ENCODE results near the gene OSBP2.

The OSBP2 gene

DNA sequence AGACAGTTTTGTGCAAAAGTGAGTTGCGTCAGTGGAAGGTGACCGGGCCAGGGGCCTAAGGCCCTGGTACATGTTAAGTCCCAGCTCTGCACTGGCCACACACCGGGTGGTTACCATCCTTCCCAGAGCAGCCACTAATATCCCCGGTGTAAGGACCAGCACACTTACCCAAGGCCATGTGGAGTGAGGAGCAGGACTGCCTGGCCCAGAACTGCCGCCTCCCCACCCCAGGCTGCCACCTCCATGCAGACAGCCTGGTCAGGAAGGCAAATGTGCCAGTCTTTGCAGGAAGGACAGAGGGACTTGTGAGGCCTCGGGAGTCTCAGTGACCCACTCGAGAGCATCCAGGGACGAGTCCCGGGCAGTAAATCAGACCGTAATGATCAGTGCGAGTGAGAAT, 171.0 kb downstream of the OSBP2 start:
- in situ Hi-C loops (cut with HindIII; ENCODE audit: low sequenced_read_pairs): no loop called here
- no peak overlapping the region for H3K4me3 ChIP-seq (ENCODE audit: low read depth, low read length)
- TF ChIP-seq, protein P1, sequence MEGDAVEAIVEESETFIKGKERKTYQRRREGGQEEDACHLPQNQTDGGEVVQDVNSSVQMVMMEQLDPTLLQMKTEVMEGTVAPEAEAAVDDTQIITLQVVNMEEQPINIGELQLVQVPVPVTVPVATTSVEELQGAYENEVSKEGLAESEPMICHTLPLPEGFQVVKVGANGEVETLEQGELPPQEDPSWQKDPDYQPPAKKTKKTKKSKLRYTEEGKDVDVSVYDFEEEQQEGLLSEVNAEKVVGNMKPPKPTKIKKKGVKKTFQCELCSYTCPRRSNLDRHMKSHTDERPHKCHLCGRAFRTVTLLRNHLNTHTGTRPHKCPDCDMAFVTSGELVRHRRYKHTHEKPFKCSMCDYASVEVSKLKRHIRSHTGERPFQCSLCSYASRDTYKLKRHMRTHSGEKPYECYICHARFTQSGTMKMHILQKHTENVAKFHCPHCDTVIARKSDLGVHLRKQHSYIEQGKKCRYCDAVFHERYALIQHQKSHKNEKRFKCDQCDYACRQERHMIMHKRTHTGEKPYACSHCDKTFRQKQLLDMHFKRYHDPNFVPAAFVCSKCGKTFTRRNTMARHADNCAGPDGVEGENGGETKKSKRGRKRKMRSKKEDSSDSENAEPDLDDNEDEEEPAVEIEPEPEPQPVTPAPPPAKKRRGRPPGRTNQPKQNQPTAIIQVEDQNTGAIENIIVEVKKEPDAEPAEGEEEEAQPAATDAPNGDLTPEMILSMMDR (IDR thresholded peaks at IDR 0.05; ENCODE audit: low read depth, low read length): no peak
- DNase-seq (ENCODE audit: low read depth, low spot score): no peak

DNA sequence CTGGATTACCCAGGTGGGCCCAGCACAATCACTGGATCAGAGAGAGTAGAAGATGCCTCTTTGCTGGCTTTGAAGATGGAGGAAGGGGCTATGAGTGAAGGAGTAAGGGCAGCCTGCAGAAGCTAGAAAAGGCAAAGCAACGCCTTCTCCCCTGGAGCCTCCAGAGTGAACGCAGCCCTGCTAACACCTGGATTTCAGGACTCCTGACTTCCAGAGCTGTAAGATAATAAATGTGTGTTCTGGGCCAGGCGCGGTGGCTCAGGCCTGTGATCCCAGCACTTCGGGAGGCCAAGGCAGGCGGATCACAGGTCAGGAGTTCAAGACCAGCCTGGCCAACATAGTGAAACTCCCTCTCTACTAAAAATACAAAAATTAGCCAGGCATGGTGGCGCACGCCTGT, 171.5 kb downstream of the OSBP2 start:
- TF ChIP-seq, protein P1 (IDR thresholded peaks at IDR 0.05; ENCODE audit: low read depth, low read length): no peak
- no peak for DNase-seq (ENCODE audit: low read depth, low spot score)

DNA sequence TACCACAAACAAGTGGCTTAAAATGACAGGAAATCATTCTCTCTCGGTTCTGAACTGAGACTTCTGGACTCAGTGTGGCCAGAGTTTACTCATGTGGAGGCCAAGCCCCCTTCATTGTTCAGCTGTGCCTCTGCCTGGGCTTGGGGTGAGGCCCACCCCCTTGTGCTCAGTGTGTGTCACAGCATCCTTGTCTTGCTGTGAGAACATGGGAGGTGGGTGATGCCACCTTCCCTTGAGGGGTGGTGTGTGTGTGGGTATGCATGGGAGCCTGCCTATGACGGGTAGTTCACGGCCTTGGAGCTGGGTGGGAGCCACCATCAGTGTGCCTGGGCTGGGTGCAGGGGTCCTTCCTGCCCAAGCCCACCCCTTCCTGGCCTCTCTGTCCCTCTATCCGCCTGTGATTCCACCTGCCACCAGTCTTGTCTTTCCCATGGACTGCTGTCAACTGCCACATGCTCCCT, 172.2 kb downstream of the OSBP2 start:
- in situ Hi-C loops (cut with HindIII; ENCODE audit: low sequenced_read_pairs): no loop called here
- no peak for DNase-seq (ENCODE audit: low read depth, low spot score)
- H3K4me3 ChIP-seq (ENCODE audit: low read depth, low read length): no peak overlapping the region
- TF ChIP-seq, protein P1 (IDR thresholded peaks at IDR 0.05; ENCODE audit: low read depth, low read length): no peak

More for the DNA sequence above, 171.5 kb downstream of the OSBP2 start:
- in situ Hi-C loops (cut with HindIII; ENCODE audit: low sequenced_read_pairs): no loop called here
- H3K4me3 ChIP-seq (ENCODE audit: low read depth, low read length): no peak overlapping the region

DNA sequence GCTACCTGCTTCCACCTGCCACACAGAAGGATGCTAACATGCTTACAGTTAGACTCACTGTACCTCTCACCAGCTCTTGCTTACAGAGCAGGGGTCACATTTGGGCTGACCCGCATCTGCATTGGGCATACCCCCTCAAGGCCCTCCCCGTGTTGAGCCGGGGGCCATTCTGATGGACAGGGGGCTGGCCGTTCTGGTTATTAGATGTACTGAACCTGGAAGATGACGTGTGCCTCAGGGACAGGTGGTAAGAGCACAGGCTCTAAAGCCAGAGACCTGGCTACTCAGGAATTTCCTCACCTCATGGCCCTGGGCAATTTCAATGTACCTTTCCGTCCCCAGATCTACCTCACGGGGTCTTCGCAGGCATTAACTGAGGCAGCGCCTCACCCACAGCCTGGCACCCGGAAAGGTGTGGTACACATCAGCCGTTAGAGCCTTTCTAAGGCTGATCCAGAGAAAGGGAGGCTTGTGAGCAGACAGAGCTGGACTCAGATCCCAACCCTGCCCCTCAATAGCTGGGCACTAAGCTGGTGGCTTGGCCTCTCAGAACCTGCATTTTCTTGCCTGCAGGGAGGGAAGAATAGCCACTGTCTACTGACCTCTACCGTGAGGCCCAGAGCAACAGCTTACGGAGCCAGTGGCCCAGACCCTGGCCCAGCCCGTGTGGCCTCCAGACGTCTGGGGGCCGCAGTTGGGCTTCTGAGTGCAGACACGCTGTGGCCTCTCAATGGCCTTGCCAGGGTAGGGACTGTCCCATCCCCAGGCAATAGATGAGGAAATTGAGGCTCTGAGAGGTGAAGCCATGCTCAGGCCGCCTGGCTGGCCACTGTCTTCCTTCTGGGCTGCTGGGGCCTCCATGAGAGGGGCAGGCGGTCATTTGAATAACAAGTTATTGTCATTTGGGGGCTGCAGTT, 173.3 kb downstream of the OSBP2 start:
- no peak for DNase-seq (ENCODE audit: low read depth, low spot score)
- H3K4me3 ChIP-seq (ENCODE audit: low read depth, low read length): no peak overlapping the region
- TF ChIP-seq, protein P1 (IDR thresholded peaks at IDR 0.05; ENCODE audit: low read depth, low read length): no peak
- in situ Hi-C loops (cut with HindIII; ENCODE audit: low sequenced_read_pairs): no loop called here

DNA sequence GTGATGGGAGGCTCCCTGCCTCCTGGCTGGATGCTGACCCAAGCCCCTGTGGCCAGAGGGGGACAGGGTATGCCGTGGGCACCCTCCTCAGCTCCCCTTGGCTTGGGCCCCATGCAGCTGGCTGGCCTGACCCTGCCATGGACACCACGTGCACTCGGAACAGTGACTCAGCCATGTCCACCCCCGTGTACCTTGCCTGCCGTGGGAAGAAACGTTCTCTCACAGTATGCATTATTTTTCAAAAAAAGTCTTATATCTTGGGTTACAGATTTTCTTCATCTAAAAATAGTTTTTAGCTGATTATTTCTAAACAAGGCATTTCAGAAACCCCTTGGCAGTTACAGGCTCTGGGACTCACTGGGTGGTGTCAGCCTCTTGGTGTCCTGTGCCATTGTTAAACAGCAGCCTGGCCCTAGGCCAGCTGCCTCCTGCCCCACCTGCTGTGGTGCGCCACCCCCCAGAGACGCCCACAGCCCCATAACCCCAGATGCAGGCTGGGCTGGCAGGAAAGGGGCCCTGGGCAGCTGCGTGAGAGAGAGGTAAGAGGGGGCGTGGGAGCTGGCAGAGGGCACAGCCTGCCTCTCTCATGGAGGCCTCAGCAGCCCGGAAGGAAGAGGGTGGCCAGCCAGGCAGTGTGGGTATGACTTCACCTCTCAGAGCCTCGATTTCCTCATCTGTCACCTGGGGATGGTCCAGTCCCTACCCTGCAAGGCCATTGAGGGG, 174.2 kb downstream of the OSBP2 start:
- in situ Hi-C loops (cut with HindIII; ENCODE audit: low sequenced_read_pairs): no loop called here
- TF ChIP-seq, protein P1 (IDR thresholded peaks at IDR 0.05; ENCODE audit: low read depth, low read length): no peak
- DNase-seq (ENCODE audit: low read depth, low spot score): peak; percentile 22
- H3K4me3 ChIP-seq (ENCODE audit: low read depth, low read length): no peak overlapping the region

DNA sequence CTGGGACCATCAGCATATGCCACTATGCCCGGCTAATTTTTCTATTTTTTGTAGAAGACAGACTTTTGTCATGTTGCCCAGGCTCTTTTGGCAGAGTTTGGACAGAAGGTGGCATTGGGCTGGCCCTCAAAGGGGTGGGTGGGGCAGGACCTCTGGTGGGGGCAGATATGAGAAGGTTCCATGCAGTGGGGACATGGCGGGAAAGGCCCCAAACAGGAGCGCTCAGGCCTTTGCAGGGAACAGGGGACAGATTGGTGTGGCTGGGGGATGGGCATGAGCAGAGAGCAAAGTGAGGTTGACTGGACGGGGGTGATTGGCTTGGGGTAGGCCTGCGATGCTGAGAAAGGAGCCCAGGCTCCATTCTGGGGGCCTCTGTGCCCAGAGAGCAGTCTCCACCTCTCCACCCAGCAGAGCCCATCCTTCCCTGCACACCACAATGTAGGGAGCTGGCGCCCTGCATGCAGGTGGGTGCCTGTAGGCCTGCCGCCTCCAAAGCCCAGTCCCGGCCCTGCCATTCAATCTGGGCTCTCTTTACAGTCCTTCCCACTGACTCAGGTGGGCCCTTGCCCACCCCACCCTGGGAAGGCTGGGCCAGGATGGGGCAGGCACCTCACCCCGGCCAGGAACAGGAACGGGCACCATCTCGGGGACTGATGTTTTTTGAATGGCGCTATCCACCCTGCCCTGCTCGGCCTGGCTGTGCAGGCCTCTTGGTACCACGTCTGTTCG, 175.2 kb downstream of the OSBP2 start:
- H3K4me3 ChIP-seq (ENCODE audit: low read depth, low read length): no peak overlapping the region
- in situ Hi-C loops (cut with HindIII; ENCODE audit: low sequenced_read_pairs): no loop called here
- TF ChIP-seq, protein P1 (IDR thresholded peaks at IDR 0.05; ENCODE audit: low read depth, low read length): no peak
- no peak for DNase-seq (ENCODE audit: low read depth, low spot score)
